ENCODE results near the gene ADCY4.
"Not testable (repeated sequence)": the region's sequence is repeated elsewhere in the genome, so short reads cannot be mapped to it uniquely, and the experiment has no call there.

ADCY4 gene

GRCh38 chr14:24334431-24335291 lies at the start of gene ADCY4:
Gene ADCY4 (minus strand): TSS chr14:24335071. CDS start chr14:24334652, 419 bp downstream.
- no peak for DNase-seq

GRCh38 chr14:24384169-24384568 lies 49.3 kb upstream of the ADCY4 start:
- no peak for DNase-seq

GRCh38 chr14:24382064-24382371 lies 47.1 kb upstream of the ADCY4 start:
- no peak for DNase-seq

DNA sequence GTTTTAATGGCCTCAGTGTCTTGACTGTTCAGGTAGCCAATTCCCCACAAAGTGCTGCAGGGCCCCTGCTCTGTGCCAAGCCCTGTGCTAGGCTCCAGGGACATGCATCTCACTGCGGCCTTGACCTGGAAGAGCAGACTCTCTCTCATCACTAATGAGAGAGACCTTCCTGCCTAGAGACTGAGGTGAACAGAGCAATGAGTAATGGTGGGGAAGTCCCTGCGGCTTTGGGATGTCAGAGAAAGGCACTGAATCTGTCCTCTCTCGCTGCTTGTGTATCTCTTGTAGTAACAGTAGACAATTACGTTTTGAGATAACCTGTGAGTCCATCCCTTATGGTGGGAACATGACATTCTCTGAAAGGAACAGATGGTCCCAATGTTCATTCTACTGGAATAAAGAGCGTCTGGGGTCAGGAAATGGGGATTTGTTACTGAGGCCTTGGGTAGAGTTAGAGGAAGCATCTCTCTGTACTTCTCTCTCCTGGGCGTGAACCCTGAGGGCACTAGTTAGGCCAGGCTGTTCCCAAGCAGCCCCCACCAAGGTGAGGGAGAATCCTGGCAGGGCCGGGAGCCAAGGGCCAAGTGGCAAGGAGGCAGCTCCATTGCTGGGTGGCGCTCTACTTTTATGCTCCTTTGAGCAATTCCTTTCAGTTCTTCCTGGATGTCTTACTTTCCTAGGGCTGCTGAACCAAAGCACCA lies 46.6 kb upstream of the ADCY4 start:
- DNase-seq: no peak

DNA sequence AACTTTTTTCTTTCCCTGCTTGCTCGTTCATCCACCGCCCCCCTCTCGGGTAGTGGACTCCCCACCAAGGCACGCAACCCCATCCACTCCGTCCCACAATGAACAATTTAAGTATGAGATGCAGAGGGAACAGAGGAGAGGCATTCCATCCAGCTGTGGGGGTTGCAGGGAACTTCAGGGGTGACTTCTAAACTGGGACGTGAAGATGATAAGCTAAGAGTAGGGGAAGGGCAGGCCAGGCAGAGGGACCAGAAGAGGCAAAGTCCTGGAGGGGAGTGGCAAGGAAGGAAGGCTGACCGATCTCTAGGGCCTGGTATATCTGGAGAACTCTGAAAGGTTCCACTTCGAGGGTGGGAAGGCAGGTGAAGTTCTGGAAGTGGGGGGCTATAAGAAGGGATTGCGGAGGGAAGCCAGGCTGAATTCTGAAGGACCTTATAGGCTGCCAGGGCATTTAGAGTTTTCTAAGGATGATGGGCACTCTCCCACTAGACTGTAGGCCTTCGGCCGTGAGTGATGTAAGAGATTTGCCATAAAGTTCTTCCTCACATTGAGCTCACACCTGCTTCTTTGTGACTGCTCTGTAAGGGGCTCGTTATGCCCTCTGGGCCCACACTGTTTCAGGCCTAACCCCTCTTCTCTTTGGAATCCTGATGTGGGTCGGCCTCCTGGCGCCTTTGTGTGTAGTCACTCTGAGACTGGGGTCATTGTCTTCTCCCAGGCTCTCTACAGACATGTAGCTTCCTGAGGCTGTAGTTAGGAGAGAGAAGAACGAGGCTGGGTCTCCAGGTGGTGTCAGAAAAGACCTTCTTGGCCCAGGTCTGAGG lies 45.2 kb upstream of the ADCY4 start:
- DNase-seq: no peak

- no peak for DNase-seq
Observed at GRCh38 chr14:24378981-24379906, 44.4 kb upstream of the ADCY4 start.

- no peak for DNase-seq
Observed at GRCh38 chr14:24378327-24378726, 43.5 kb upstream of the ADCY4 start.

DNA sequence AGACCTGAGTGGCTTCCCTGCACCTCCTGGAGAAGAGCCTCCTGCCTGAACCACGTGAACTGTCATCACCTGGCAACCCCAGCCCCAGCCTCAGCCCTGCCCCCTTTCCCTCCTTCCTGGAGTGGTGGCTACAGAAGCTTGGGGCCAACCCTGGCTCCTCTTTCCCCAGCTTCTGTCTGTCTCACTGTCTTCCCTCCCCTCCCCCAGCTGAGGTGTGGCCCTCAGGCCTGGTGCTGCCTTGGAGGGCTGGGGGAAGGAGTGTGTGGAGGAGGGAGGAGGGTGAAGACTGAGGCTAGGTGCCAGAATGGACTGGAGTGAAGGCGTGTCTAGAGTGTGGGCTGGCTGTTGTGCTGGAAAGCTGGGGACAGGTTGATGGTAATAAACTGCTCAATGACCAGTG lies 42.8 kb upstream of the ADCY4 start:
- DNase-seq: no peak

DNA sequence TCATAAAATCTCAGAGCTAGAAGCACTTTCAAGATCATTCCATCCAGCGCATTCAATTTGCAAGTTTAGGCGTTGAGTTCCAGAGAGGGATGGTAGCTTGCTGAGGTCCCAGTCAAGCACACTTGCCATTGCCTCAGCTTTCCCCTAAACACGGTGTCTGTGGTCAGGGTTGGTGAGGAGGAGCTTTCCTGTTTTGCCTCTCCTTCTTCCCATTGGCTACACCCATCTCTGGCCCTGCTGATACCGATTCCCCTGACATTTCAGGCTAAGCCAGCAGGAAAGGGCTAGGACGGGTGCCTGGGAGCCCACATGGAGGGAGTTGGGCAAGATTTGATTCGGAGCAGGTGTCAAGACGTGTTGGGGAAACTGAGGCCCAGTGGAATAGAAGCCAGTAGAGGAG lies 42.3 kb upstream of the ADCY4 start:
- no peak for DNase-seq

GRCh38 chr14:24376448-24377070 lies 41.7 kb upstream of the ADCY4 start:
- no peak for DNase-seq

DNA sequence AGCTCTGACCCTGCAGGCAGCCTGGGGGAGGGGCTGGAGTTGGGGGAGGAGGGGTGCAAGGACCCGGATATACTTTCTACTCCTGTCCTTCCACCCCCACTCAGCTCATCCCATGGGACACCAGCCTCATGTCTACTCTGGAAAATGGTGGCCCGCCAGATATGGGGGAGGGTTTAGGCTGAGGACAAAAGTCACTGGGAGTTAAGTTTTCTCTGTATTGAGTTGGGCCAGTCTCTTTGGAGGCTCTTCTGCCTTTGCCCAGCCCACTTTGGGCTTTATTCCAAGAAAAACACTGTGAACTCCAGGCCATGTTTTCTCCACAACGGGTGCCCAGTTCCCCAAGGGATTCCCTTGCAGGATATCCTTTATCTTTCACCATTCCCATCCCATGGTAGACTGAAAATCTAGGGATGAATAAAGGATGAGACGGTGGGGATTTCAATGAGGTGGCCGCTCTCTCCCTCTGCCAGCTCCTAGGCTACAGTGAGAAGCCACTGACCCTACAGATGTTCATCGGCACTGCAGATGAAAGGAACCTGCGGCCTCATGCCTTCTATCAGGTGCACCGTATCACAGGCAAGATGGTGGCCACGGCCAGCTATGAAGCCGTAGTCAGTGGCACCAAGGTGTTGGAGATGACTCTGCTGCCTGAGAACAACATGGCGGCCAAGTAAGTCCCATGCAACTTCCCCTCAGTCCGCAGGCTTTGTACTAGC lies 38.0 kb upstream of the ADCY4 start:
- no peak for DNase-seq

GRCh38 chr14:24371605-24372004 lies 36.7 kb upstream of the ADCY4 start:
- DNase-seq: not testable (repeated sequence)

GRCh38 chr14:24370748-24371147 lies 35.9 kb upstream of the ADCY4 start:
- DNase-seq: no peak

DNA sequence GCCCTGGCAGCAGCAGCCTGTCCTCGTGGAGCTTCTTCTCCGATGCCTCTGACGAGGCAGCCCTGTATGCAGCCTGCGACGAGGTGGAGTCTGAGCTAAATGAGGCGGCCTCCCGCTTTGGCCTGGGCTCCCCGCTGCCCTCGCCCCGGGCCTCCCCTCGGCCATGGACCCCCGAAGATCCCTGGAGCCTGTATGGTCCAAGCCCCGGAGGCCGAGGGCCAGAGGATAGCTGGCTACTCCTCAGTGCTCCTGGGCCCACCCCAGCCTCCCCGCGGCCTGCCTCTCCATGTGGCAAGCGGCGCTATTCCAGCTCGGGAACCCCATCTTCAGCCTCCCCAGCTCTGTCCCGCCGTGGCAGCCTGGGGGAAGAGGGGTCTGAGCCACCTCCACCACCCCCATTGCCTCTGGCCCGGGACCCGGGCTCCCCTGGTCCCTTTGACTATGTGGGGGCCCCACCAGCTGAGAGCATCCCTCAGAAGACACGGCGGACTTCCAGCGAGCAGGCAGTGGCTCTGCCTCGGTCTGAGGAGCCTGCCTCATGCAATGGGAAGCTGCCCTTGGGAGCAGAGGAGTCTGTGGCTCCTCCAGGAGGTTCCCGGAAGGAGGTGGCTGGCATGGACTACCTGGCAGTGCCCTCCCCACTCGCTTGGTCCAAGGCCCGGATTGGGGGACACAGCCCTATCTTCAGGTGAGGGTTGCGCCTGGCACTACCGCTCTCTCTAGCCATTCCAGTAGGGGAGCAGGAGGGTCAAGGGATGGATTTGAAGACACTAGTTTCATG lies 35.2 kb upstream of the ADCY4 start:
- DNase-seq: no peak

DNA sequence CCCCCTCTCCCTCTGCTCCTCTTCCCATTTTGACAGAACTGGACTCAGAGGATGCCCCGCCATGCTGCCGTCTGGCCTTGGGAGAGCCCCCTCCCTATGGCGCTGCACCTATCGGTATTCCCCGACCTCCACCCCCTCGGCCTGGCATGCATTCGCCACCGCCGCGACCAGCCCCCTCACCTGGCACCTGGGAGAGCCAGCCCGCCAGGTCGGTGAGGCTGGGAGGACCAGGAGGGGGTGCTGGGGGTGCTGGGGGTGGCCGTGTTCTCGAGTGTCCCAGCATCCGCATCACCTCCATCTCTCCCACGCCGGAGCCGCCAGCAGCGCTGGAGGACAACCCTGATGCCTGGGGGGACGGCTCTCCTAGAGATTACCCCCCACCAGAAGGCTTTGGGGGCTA lies 34.6 kb upstream of the ADCY4 start:
- DNase-seq: no peak

GRCh38 chr14:24368562-24369252 lies 33.8 kb upstream of the ADCY4 start:
- DNase-seq: no peak

DNA sequence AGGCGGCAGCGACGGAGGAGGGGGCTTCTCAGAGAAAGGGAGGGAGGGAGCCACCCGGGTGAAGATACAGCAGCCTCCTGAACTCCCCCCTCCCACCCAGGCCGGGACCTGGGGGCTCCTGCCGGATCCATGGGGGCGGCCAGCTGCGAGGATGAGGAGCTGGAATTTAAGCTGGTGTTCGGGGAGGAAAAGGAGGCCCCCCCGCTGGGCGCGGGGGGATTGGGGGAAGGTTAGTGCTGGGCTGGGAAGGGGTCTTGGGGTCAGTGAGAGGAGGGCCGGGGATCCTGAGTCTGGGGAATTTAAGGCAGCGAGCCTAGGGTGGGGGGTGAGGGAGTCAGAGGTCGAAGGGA lies 33.3 kb upstream of the ADCY4 start:
- DNase-seq: no peak

DNA sequence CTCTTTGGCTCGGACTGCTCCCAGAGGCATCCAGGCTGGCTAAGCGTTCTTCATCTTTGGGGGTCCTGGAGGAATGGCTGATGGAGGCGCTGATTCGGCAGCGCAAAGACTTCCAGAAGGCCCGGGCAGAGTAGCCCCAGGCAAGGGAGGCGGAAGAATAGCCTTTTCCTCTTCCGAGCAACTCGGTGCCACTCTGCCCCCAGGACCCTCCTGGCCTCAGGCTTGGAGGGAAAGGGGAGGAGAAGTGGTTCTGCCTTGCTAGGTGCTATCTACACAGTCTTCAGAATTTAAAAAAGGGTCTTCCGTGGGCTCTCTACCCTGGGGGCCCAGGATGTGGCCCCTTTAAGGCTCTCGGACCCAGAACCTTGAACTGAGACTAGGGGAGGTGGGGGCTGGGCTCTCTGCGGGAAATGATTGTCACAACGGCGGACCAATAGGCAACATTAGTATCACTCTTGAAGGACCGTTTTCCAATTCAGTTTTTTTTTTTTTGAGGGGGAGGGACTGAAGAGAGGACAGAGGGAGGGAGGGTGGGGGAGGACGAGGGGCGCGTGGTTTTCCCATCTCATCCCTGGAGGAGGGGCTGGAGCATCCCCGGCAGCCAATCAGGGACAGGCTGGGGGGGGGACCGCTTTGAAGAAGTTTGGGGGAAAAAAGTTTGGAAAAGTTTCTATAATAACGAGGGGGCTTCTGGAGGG lies 32.8 kb upstream of the ADCY4 start, which contains the start of gene NFATC4:
TSS of gene NFATC4 (plus strand) at position 671 of the 698 bp plus-strand sequence. CDS start 157 bp downstream, outside the sequence.
- DNase-seq: peak; percentile 78
